PC-9 (cell line): ENCODE results near the gene EFNA4.

Experiments
- EZH2 ChIP-seq: fragments of 200-600 bp; sonication (generic); IDR thresholded peaks from 2 replicates; pipeline ENCODE4 v1.8.0; 2017; ENCODE audit warnings: antibody characterized with exemption, low read depth
- TF ChIP-seq, protein P1 (sequence below): fragments of 200-600 bp; sonication (generic); conservative IDR thresholded peaks from 2 replicates; pipeline ENCODE4 v1.6.1; 2017; ENCODE audit warnings: mixed run types, antibody characterized with exemption, mild to moderate bottlenecking, moderate library complexity

DNA sequence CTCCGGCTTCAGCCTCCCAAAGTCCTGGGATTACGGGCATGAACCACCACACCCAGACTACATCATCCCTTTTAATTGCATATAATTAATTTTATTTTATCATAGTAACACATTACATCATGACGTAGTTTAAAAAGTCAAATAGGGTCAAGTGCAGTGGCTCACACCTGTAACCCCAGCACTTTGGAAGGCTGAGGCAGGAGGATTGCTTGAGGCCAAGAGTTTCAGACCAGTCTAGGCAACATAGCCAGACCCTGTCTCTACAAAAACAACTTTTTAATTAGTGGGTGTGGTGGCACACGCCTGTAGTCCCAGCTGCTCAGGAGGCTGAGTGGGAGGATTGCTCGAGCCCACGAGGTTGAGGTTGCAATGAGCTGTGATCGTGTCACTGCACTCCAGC lies 35.8 kb downstream of the EFNA4 start:
- TF ChIP-seq, protein P1, sequence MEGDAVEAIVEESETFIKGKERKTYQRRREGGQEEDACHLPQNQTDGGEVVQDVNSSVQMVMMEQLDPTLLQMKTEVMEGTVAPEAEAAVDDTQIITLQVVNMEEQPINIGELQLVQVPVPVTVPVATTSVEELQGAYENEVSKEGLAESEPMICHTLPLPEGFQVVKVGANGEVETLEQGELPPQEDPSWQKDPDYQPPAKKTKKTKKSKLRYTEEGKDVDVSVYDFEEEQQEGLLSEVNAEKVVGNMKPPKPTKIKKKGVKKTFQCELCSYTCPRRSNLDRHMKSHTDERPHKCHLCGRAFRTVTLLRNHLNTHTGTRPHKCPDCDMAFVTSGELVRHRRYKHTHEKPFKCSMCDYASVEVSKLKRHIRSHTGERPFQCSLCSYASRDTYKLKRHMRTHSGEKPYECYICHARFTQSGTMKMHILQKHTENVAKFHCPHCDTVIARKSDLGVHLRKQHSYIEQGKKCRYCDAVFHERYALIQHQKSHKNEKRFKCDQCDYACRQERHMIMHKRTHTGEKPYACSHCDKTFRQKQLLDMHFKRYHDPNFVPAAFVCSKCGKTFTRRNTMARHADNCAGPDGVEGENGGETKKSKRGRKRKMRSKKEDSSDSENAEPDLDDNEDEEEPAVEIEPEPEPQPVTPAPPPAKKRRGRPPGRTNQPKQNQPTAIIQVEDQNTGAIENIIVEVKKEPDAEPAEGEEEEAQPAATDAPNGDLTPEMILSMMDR, result no peak
- TF ChIP-seq EZH2, result no peak
